SKM-1 (cell line): ENCODE measurements around the gene SYT1.

Experiments
- DNase-seq: peaks from one replicate; lab custom pipeline; 2025; ENCODE audit not compliant: unreplicated experiment; lab: John Stamatoyannopoulos, UW

Gene SYT1

GRCh38 chr12:79275631-79276030, 411.1 kb downstream of the SYT1 start:
- DNase-seq, result no peak

GRCh38 chr12:79283364-79283763, 418.8 kb downstream of the SYT1 start:
- no peak for DNase-seq

- no peak for DNase-seq
These were observed 424.3 kb downstream of the SYT1 start for GRCh38 chr12:79288911-79289310.

GRCh38 chr12:79291711-79292110, 427.1 kb downstream of the SYT1 start:
- DNase-seq, result no peak

- DNase-seq, result no peak
These were observed 430.0 kb downstream of the SYT1 start for GRCh38 chr12:79294590-79294989.

- no peak for DNase-seq
These were observed 431.0 kb downstream of the SYT1 start for GRCh38 chr12:79295572-79295971.

- DNase-seq, result no peak
These were observed 431.6 kb downstream of the SYT1 start for GRCh38 chr12:79296133-79296532.

- no peak for DNase-seq
These were observed 432.3 kb downstream of the SYT1 start for GRCh38 chr12:79296871-79297270.

- DNase-seq, result no peak
These were observed 433.9 kb downstream of the SYT1 start for GRCh38 chr12:79298506-79298905.

GRCh38 chr12:79299447-79300198, 435.0 kb downstream of the SYT1 start:
- DNase-seq, result no peak

GRCh38 chr12:79300199-79300568, 435.6 kb downstream of the SYT1 start:
- DNase-seq, result no peak

GRCh38 chr12:79301181-79301580, 436.6 kb downstream of the SYT1 start:
- DNase-seq, result no peak

GRCh38 chr12:79302162-79302814, 437.7 kb downstream of the SYT1 start:
- DNase-seq, result no peak

- no peak for DNase-seq
These were observed 442.8 kb downstream of the SYT1 start for GRCh38 chr12:79307340-79307739.

- no peak for DNase-seq
These were observed 444.5 kb downstream of the SYT1 start for GRCh38 chr12:79309039-79309438.

GRCh38 chr12:79317179-79317847, 452.7 kb downstream of the SYT1 start:
- DNase-seq, result no peak

- DNase-seq, result no peak
These were observed 458.3 kb downstream of the SYT1 start for GRCh38 chr12:79322905-79323304.

- DNase-seq, result no peak
These were observed 460.0 kb downstream of the SYT1 start for GRCh38 chr12:79324571-79324970.

GRCh38 chr12:79326222-79326621, 461.6 kb downstream of the SYT1 start:
- DNase-seq, result no peak

GRCh38 chr12:79326663-79327062, 462.1 kb downstream of the SYT1 start:
- no peak for DNase-seq

GRCh38 chr12:79327465-79327864, 462.9 kb downstream of the SYT1 start:
- no peak for DNase-seq

- DNase-seq, result no peak
These were observed 465.4 kb downstream of the SYT1 start for GRCh38 chr12:79329933-79330332.
